Natural killer cell (primary cell): ENCODE results near the gene PTCRA. TPM values are rescaled to one million over a fixed set of nuclear protein-coding genes. Genes with fewer than 3 reads are reported as not detected.

Experiments
- ATAC-seq, 3 donors: fragments of 150-1000 bp in 2 of 3; fragments of 200-7000 bp in 1 of 3; cut with Tn5 transposase; 1 replicate in 1 of 3; 2 replicates in 2 of 3; pipeline ENCODE4 v1.10.0; 2021; ENCODE audit warnings: mild to moderate bottlenecking in 2 of 3, moderate library complexity in 2 of 3
- DNase-seq, 2 donors: peaks; one replicate each; pipeline versions ENCODE4 v3.0.0 to v3.0.0-alpha.2; 2013 to 2021; ENCODE audit warnings: mixed read lengths in 1 of 2
- H3K27ac ChIP-seq: one replicate; pipeline ENCODE4 v1.5.1; 2013; ENCODE audit warnings: mild to moderate bottlenecking, low read length
- H3K27me3 ChIP-seq: one replicate; pipeline ENCODE4 v1.6.1; 2013; ENCODE audit warnings: low read length; ENCODE audit not compliant: control insufficient read depth, insufficient read depth
- H3K36me3 ChIP-seq: one replicate; pipeline ENCODE4 v1.6.1; 2013; ENCODE audit warnings: low read length; ENCODE audit not compliant: control insufficient read depth, insufficient read depth
- H3K4me1 ChIP-seq: one replicate; pipeline ENCODE4 v1.6.1; 2013; ENCODE audit warnings: low read length; ENCODE audit not compliant: control insufficient read depth, insufficient read depth
- H3K4me3 ChIP-seq: one replicate; pipeline ENCODE4 v1.5.1; 2013; ENCODE audit warnings: low read length
- H3K9me3 ChIP-seq: one replicate; pipeline ENCODE4 v1.6.1; 2013; ENCODE audit warnings: low read length; ENCODE audit not compliant: control insufficient read depth, insufficient read depth
- H3K27ac Mint-ChIP-seq, 2 donors: one replicate each; pipeline ENCODE4 v1.8.0; 2022; ENCODE audit warnings: mild to moderate bottlenecking in 2 of 2, mixed read lengths in 2 of 2, moderate library complexity in 1 of 2
- H3K27me3 Mint-ChIP-seq, 2 donors: one replicate each; pipeline ENCODE4 v1.8.0; 2022; ENCODE audit warnings: low read depth in 2 of 2, mixed read lengths in 2 of 2
- H3K36me3 Mint-ChIP-seq: one replicate; pipeline ENCODE4 v1.8.0; 2022; ENCODE audit warnings: mixed read lengths
- H3K4me1 Mint-ChIP-seq, 2 donors: one replicate each; pipeline ENCODE4 v1.8.0; 2022; ENCODE audit warnings: mixed read lengths in 2 of 2
- H3K4me3 Mint-ChIP-seq: one replicate; pipeline ENCODE4 v1.8.0; 2022; ENCODE audit warnings: mild to moderate bottlenecking, moderate library complexity, mixed read lengths
- H3K9me3 Mint-ChIP-seq, 2 donors: one replicate each; pipeline ENCODE4 v1.8.0; 2022; ENCODE audit warnings: mixed read lengths in 2 of 2
- CTCF ChIP-seq: fragments of 200-600 bp; IDR thresholded peaks from one replicate; pipeline ENCODE4 v1.8.0; 2022; ENCODE audit warnings: antibody characterized with exemption
- WGBS: methylation state at CpG from one replicate; pipeline ENCODE4 v1.1.7; 2013; ENCODE audit warnings: missing lambda C conversion rate; ENCODE audit not compliant: insufficient coverage; 5-methylcytosine and 5-hydroxymethylcytosine counted together
- intact Hi-C: fragments of 100-400 bp; cut with micrococcal nuclease; formaldehyde crosslinking; loops from one replicate; pipeline ENCODE4 v1.14.2; 2022
- total RNA-seq, 4 donors: library from RNA; stranded (reverse); fragments of 120-200 nt in 1 of 4; gene quantifications; one replicate each; pipeline versions ENCODE4 v1.2.3 to v1.2.4, GENCODE V29; 2013 to 2022

The PTCRA gene
- total RNA-seq, 3 donors from 2014 or later (not counting 1 experiment from before 2014, with no cell fraction given) = 3.7 to 4.7 TPM; not detected in 1

DNA sequence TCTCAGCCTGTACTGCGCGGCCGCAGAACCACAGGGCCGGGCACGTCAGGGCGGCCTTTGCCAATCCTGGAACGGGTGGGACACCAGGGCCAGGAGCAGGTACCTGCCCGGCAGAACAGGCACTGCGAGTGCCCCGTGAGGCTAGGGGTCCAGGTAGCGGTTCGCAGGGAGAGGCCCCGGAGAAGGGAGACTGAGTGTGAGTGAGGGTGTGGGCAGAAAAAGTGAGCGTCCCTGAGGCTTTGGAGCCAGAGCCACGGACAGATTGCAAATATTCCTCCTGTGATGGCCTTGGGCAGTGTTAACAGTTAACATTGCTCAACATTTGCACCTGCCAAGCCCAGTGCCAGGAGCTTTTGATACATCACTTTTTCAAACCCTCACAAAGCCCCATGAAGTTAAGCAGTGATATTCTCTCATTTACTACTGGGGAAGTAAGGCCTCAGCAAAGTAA, 45.2 kb downstream of the PTCRA start:
- intact Hi-C loops = no loop called here
- Mint-ChIP-seq H3K27me3 (peaks cover 0 to 17% of the 10 kb centered on the region in 2 donors), H3K27ac (no peak overlapping the region), H3K36me3 (no peaks in the 10 kb centered on the region), H3K4me1 (peaks cover 12 to 13% of the 10 kb centered on the region in 2 donors), H3K4me3 (peak overlapping the region; percentile 87), H3K9me3 (no peaks in the 10 kb centered on the region)
- Histone ChIP-seq H3K36me3 (peaks cover 17% of the 10 kb centered on the region), H3K27me3 (peaks cover 9% of the 10 kb centered on the region), H3K4me3 (peak overlapping the region; percentile 33), H3K27ac (no peak overlapping the region), H3K9me3 (no peaks in the 10 kb centered on the region), H3K4me1 (peaks cover 15% of the 10 kb centered on the region)
- ATAC-seq = no peak
- 47% methylated on average over 15 of the region's 15 CpGs for WGBS
- no peak for TF ChIP-seq CTCF
- no peak for DNase-seq

GRCh38 chr6:42962096-42962495, 46.2 kb downstream of the PTCRA start:
- peaks cover 15% of the 10 kb centered on the region for H3K4me1 ChIP-seq
- intact Hi-C loops = no loop called here
- H3K4me3 ChIP-seq = no peak overlapping the region
- ATAC-seq = no peak
- no peak overlapping the region for H3K27ac ChIP-seq
- no peak for TF ChIP-seq CTCF
- Mint-ChIP-seq H3K4me3 (peak overlapping the region; percentile 42), H3K9me3 (no peaks in the 10 kb centered on the region), H3K27me3 (peaks cover 0 to 17% of the 10 kb centered on the region in 2 donors), H3K4me1 (peaks cover 12 to 13% of the 10 kb centered on the region in 2 donors), H3K27ac (no peak overlapping the region), H3K36me3 (no peaks in the 10 kb centered on the region)
- peaks cover 9% of the 10 kb centered on the region for H3K27me3 ChIP-seq
- H3K36me3 ChIP-seq = peaks cover 21% of the 10 kb centered on the region
- DNase-seq = no peak
- no peaks in the 10 kb centered on the region for H3K9me3 ChIP-seq
- 92% methylated on average over 12 of the region's 12 CpGs for WGBS

- Histone ChIP-seq H3K4me3 (no peak overlapping the region), H3K27ac (no peak overlapping the region), H3K27me3 (peaks cover 9% of the 10 kb centered on the region), H3K36me3 (peaks cover 21% of the 10 kb centered on the region), H3K9me3 (no peaks in the 10 kb centered on the region), H3K4me1 (peaks cover 15% of the 10 kb centered on the region)
- no peak for ATAC-seq
- DNase-seq = no peak
- peak overlapping the region; percentile 42 for H3K4me3 Mint-ChIP-seq
- H3K4me1 Mint-ChIP-seq = peaks cover 12 to 13% of the 10 kb centered on the region in 2 donors
- TF ChIP-seq CTCF = no peak
- no peaks in the 10 kb centered on the region for H3K9me3 Mint-ChIP-seq
- no peak overlapping the region for H3K27ac Mint-ChIP-seq
- H3K36me3 Mint-ChIP-seq = no peaks in the 10 kb centered on the region
- WGBS = 96% methylated on average over 11 of the region's 13 CpGs
- intact Hi-C loops = no loop called here
- peaks cover 0 to 17% of the 10 kb centered on the region in 2 donors for H3K27me3 Mint-ChIP-seq
Observed at GRCh38 chr6:42962502-42963178, 46.8 kb downstream of the PTCRA start.
